ENCODE data around the gene OXCT1. TPM values are rescaled to one million over a fixed set of nuclear protein-coding genes. Genes with fewer than 3 reads are reported as not detected.

The OXCT1 gene
- total and polyA plus RNA-seq, 2 of the 8 experiments (the other 6 are each of a cell fraction or from before 2014, with no cell fraction given) = 10.1 to 28.2 TPM

DNA sequence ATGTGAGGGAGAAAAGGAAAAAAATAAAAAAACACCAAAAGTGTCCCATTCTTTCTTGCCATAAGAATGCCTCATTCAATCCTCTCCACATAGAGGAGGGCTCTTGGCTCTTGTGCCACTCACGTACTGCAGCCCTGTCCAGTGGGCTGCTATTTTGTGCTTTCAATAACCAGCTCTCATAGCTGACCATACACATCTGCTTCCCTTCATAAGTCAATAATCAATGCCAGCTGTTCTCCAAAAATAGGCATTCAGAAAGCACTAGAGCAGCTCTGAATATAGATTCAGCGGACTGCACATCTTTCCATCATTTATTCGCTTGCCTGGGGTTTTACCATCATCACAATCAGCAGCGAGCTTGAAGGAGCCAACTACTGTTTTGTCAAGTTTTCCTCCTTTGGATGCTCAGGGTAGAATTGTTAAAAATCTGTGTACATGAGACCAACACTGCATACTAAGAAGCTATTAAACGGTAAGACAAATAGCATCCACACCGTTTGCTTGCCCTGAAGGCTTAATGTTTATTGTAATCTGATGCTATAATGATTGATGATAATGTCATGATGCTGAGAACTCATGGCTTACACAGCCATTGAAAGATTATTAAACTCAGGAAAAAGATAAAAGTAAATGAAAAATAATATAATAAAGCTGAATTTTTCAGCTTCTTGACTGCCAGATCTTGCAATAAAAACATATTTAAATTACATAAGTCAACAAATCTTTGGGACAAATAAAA, 80.0 kb downstream of the OXCT1 start (continued):
- TF ChIP-seq, protein P1, sequence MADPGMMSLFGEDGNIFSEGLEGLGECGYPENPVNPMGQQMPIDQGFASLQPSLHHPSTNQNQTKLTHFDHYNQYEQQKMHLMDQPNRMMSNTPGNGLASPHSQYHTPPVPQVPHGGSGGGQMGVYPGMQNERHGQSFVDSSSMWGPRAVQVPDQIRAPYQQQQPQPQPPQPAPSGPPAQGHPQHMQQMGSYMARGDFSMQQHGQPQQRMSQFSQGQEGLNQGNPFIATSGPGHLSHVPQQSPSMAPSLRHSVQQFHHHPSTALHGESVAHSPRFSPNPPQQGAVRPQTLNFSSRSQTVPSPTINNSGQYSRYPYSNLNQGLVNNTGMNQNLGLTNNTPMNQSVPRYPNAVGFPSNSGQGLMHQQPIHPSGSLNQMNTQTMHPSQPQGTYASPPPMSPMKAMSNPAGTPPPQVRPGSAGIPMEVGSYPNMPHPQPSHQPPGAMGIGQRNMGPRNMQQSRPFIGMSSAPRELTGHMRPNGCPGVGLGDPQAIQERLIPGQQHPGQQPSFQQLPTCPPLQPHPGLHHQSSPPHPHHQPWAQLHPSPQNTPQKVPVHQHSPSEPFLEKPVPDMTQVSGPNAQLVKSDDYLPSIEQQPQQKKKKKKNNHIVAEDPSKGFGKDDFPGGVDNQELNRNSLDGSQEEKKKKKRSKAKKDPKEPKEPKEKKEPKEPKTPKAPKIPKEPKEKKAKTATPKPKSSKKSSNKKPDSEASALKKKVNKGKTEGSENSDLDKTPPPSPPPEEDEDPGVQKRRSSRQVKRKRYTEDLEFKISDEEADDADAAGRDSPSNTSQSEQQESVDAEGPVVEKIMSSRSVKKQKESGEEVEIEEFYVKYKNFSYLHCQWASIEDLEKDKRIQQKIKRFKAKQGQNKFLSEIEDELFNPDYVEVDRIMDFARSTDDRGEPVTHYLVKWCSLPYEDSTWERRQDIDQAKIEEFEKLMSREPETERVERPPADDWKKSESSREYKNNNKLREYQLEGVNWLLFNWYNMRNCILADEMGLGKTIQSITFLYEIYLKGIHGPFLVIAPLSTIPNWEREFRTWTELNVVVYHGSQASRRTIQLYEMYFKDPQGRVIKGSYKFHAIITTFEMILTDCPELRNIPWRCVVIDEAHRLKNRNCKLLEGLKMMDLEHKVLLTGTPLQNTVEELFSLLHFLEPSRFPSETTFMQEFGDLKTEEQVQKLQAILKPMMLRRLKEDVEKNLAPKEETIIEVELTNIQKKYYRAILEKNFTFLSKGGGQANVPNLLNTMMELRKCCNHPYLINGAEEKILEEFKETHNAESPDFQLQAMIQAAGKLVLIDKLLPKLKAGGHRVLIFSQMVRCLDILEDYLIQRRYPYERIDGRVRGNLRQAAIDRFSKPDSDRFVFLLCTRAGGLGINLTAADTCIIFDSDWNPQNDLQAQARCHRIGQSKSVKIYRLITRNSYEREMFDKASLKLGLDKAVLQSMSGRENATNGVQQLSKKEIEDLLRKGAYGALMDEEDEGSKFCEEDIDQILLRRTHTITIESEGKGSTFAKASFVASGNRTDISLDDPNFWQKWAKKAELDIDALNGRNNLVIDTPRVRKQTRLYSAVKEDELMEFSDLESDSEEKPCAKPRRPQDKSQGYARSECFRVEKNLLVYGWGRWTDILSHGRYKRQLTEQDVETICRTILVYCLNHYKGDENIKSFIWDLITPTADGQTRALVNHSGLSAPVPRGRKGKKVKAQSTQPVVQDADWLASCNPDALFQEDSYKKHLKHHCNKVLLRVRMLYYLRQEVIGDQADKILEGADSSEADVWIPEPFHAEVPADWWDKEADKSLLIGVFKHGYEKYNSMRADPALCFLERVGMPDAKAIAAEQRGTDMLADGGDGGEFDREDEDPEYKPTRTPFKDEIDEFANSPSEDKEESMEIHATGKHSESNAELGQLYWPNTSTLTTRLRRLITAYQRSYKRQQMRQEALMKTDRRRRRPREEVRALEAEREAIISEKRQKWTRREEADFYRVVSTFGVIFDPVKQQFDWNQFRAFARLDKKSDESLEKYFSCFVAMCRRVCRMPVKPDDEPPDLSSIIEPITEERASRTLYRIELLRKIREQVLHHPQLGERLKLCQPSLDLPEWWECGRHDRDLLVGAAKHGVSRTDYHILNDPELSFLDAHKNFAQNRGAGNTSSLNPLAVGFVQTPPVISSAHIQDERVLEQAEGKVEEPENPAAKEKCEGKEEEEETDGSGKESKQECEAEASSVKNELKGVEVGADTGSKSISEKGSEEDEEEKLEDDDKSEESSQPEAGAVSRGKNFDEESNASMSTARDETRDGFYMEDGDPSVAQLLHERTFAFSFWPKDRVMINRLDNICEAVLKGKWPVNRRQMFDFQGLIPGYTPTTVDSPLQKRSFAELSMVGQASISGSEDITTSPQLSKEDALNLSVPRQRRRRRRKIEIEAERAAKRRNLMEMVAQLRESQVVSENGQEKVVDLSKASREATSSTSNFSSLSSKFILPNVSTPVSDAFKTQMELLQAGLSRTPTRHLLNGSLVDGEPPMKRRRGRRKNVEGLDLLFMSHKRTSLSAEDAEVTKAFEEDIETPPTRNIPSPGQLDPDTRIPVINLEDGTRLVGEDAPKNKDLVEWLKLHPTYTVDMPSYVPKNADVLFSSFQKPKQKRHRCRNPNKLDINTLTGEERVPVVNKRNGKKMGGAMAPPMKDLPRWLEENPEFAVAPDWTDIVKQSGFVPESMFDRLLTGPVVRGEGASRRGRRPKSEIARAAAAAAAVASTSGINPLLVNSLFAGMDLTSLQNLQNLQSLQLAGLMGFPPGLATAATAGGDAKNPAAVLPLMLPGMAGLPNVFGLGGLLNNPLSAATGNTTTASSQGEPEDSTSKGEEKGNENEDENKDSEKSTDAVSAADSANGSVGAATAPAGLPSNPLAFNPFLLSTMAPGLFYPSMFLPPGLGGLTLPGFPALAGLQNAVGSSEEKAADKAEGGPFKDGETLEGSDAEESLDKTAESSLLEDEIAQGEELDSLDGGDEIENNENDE (IDR thresholded peaks at IDR 0.05; ENCODE audit: insufficient replicate concordance, low read length) = no peak
- TF ChIP-seq SAP30 (IDR thresholded peaks at IDR 0.05; ENCODE audit: insufficient read depth, insufficient replicate concordance, low read length) (no peak), MAFK (IDR thresholded peaks at IDR 0.05; ENCODE audit: low read depth, low read length) (no peak), JUND (IDR thresholded peaks at IDR 0.05; ENCODE audit: low read length) (no peak), TCF12 (IDR thresholded peaks at IDR 0.05; ENCODE audit: low read depth, low read length) (no peak), FOSL1 (IDR thresholded peaks at IDR 0.05; ENCODE audit: insufficient read depth, low read depth, low read length) (no peak), GTF2F1 (IDR thresholded peaks at IDR 0.05; ENCODE audit: borderline replicate concordance, low read depth, low read length) (no peak), EGR1 (IDR thresholded peaks at IDR 0.05; ENCODE audit: borderline replicate concordance, low read depth, low read length) (no peak), KDM4A (IDR thresholded peaks at IDR 0.05; ENCODE audit: low read depth, low read length, severe bottlenecking) (no peak)
- TF ChIP-seq, protein P2, sequence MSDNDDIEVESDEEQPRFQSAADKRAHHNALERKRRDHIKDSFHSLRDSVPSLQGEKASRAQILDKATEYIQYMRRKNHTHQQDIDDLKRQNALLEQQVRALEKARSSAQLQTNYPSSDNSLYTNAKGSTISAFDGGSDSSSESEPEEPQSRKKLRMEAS (IDR thresholded peaks at IDR 0.05) = no peak

Measured in H1 (cell line).